Stimulated activated naive CD4-positive, alpha-beta T cell treated with Interleukin-2 at 50 U/mL for 16 hours (primary cell): ENCODE results near the gene CRPPA.

Source experiments
- DNase-seq: peaks from one replicate; lab custom pipeline; 2025; lab: John Stamatoyannopoulos, UW

The CRPPA gene

GRCh38 chr7:16422917-16423316, 1.6 kb upstream of the CRPPA start:
- no peak for DNase-seq

GRCh38 chr7:16422103-16422435, 731 bp upstream of the CRPPA start:
- no peak for DNase-seq

DNA sequence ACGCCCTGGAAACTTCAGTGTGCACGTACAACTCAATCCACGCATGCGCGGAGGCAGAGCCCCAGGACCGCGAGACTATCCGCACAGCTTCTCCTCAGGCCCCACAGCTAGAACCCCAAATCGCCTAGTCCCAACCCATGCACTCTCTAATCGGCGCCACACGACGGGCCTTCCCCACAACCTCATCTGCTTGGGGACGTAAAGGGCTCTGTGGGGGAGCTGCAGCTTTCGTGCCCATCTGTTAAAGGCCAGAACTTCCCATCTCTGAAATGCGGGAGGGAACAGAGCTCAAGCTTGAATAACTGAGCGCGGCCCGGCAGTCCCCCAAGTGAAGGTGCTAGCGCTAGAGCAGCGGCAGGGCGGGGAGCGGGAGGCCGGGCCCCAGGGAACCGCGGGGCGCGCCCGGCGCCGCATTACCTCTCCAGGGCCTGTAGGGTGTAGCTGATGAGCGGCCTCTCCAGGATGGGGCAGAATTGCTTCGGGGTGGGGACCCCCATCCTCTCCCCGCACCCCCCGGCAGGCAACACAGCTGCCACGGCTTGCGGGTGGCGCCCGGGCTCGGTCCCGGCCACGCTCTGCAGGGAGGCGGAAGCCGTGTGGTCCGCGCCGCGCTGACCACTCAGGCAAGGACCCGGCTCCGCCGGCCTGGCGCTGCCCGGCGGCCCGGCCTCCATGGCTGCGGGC, 547 bp downstream of the CRPPA start:
- peak; percentile 69 for DNase-seq

DNA sequence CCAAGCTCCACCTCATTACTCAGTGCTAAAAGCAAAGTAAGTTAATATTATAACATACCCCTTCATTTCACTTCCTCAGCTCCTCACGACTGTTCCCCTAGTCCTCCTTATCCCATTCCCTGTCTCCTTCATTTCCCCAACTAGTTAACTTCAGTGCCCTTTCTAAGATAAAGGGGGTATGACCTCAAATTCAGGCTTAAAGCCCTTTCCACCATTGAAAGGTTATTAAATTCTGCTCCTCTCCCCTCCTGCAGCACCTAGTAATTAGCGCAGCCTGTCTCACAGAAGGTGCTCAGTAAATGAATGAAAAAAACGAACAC, 1.0 kb downstream of the CRPPA start:
- DNase-seq = no peak

- no peak for DNase-seq
Measured at GRCh38 chr7:16419859-16420258, 1.5 kb downstream of the CRPPA start.

DNA sequence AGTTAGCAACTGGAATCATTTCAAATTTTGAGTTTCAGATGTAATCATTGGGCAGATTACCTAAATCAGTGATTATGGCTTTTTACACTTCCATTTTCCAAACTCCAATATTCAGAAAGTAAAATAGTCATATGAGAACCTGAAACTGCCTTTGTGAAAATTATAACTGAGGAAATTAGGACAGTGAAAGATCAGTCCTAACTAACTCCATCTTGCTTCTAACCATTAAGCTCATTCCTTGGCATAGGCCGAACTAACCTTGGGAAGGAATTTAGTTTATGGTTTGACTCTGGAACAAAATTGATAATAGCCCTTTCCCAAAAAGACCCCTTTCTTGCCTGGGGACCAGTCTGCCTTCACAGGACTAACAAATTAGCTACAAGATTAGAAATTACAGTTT, 2.2 kb downstream of the CRPPA start:
- no peak for DNase-seq

- DNase-seq = no peak
Measured at GRCh38 chr7:16417906-16418305, 3.4 kb downstream of the CRPPA start.

DNA sequence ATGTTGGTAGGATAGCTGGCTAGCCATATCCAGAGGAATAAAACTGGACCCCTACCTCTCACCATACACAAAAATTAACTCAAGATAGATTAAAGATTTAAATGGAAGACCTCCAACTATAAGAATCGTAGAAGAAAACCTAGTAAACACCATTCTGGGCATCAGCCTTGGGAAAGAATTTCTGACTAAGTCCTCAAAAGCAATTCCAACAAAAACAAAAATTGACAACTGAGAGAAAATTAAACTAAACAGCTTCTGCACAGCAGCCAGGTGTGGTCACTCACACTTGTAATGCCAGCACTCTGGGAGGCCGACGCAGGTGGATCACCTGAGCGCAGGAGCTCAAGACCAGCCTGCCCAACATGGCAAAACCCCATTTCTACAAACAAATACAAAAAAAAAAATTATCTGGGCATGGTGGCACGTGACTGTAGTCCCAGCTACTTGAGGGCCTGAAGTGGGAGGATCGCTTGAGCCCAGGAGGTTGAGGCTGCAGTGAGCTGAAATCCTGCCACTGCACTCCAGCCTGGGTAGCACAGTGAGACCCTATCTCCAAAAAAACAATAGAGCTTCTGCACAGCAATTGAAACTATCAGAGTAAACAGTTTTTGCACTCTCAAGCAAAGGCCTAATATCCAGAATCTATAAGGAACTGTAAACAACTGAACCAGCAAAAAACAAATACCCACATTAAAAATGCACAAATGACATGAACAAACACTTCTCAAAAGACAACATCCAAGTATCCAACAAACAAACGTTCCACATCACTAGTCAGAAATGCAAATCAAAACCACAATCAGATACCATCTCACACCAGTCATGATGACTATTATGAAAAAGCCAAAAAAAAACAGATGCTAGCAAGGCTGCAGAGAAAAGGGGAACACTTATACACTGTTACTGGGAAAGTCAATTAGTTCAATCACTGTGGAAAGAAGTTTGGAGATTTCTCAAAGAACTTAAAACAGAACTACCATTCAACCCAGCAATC, 4.8 kb downstream of the CRPPA start:
- DNase-seq = no peak

GRCh38 chr7:16412274-16413254, 8.8 kb downstream of the CRPPA start:
- no peak for DNase-seq

DNA sequence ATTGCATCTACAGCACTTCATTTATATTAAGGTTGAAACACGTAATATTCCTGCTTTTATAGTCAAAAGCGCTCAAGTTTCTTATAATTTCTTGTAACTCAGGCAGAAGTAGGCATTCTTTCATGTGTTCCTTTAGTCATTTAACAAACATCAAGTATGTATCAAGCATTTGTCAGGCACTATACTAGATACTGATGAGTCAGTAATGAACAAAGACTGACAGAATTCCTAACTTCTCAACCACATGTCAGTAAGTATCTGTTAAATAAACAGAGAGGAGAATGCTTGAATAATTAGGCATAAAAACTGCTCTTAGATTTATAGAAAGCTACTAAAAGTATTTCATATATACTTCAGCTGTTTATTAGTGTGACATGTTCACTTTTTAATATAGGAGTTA, 9.9 kb downstream of the CRPPA start:
- DNase-seq = no peak

- DNase-seq = no peak
Measured at GRCh38 chr7:16409777-16410176, 11.6 kb downstream of the CRPPA start.

DNA sequence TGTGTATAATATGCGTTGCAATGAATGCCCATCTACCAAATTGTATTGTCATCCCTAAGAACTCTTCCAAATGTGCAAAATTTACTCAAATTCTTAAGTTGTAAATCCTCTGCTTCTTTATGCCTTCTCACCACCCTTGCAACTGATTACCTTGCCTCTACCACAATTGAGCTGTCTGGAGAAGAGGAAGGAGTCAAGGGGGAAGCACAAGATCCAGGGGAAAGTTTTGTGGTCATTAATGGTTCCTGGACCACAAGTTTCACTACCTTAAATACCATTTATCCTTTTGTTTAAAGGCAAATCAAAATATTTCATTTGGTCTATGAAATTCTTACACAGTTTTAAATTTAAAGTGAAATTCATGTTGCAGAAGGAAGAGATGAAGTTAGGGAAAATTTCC, 16.7 kb downstream of the CRPPA start:
- DNase-seq = no peak

DNA sequence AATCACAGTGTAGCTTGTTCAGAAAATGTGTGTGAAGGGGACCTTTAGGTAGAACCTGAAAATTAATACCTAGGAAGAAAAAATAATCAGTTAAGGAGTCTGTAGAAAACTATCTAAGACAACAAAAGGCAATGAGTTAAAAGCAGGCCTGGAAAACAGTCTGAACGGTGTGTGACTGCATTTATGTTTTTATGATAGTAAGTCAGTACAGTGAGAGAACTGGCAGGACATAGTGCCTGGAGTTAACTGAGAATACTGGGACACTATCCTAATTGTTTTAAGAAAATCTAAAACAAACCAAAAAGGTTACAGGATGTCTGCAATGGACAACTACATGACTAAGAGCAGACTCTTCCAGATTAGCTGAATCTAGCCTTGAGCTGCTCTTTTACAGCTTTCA, 17.9 kb downstream of the CRPPA start:
- no peak for DNase-seq

DNA sequence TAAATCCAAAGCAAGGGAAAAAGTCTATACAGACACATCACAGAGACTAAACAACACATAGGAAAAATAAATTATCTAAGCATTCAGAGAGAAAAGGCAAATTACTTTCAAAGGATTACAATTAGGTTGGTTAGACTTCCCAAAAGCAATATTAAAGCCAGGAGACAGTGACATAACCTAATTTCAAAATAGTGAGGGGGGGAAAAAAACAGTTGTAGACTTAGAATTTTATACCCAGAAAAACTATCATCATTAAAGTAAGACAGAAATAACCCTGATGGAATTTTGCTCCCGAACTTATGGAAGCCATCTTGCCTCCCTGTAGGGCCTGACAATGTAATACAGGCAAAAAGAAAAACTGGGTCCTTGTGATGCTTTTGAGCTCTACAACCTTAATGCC, 18.4 kb downstream of the CRPPA start:
- DNase-seq = no peak

- DNase-seq = no peak
Measured at GRCh38 chr7:16402091-16402490, 19.2 kb downstream of the CRPPA start.

- no peak for DNase-seq
Measured at GRCh38 chr7:16400893-16401275, 20.5 kb downstream of the CRPPA start.

GRCh38 chr7:16399916-16400892, 21.1 kb downstream of the CRPPA start:
- DNase-seq = no peak

DNA sequence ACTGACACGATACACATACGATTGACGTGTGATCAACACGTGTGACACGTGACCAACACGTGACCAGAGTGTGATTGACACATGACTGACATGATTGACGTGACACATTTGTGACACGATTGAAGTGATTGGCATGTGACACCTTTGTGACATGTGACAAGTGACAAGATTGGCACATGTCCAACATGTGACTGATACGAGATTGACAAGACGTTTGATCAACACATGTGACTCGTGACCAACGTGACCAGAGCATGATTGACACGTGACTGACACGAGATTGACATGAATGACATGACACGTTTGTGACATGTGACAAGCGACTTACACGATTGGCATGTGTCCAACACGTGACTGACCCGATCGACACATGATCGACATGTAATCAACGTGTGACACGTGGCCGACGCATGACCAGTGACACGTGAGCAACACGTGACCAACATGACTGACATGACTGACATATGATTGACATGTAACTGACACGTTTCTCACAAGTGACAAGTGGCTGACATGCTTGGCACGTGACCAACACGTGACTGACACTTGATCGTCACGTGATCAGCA, 22.0 kb downstream of the CRPPA start:
- DNase-seq = no peak

GRCh38 chr7:16398146-16399017, 23.0 kb downstream of the CRPPA start:
- no peak for DNase-seq
